Measurements from ENCODE around the gene HRAS. TPM values are rescaled to one million over a fixed set of nuclear protein-coding genes. Genes with fewer than 3 reads are reported as not detected.
"Not testable (repeated sequence)": the region's sequence is repeated elsewhere in the genome, so short reads cannot be mapped to it uniquely, and the experiment has no call there.

The HRAS gene
- total RNA-seq, 1 donor from 2014 or later, result 63.2 TPM

DNA sequence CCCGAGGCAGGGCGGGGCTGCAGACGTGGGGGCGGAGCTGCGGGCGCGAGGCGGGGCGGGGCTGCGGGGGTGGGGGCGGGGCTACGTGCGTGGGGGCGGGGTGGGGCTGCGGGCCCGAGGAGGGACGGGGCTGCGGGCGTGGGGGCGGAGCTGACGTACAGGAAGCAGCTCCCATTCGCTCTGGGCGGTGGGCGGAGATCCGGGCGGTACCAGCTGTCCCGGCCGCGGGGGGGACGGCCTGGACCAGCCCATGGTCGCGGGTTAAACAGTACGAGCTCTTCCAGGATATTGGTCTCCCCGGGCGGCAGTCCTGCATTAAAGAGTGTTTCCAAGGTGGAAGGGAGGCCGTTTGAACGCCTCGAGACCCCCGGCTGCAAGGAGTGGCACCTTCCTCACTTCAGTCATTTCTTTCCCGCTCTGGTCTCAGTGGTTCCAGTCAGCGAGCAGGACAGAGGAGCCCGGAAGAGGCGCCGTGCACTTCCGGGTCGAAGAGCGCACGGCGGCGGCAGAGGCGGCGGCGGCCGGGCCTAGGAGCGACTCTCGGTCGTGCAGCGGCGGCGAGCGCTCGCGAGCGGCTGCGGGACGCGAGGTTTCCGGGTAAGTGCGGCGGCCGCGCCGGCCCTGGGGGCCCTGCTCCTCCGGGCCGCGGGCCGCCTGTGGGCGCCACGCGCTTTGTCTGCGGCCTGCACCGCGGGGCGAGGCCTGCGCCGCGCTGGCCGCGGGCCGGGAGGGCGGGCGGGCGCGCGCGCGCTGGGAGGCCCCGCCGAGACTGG, 40.8 kb upstream of the HRAS start, which contains the start of gene PHRF1:
PHRF1 (plus strand) TSS at position 475 of the 773 bp plus-strand sequence. CDS start 5,043 bp downstream, outside the sequence.
- H3K27ac ChIP-seq (ENCODE audit: low read depth, low read length), result peak within 1 kb of the TSS; percentile 96
- H3K4me1 ChIP-seq (ENCODE audit: control insufficient read depth in 3 of 3, insufficient read depth in 3 of 3, low read length in 3 of 3), result peaks cover 51 to 59% (median 51%) of the 10 kb centered on the region in 3 donors
- H3K9me3 ChIP-seq (ENCODE audit: control insufficient read depth in 3 of 3, low read length in 3 of 3), result no peaks in the 10 kb centered on the region
- peak within 1 kb of the TSS; percentile 93 to 98 (median 94) for H3K4me3 ChIP-seq (ENCODE audit: low read length in 3 of 3)
- no peaks in the 10 kb centered on the region for H3K27me3 ChIP-seq (ENCODE audit: control insufficient read depth in 3 of 3, insufficient read depth in 3 of 3, low read length in 3 of 3)
- H3K36me3 ChIP-seq (ENCODE audit: control insufficient read depth in 3 of 3, insufficient read depth in 3 of 3, low read length in 3 of 3), result peaks cover 0 to 3% (median 2%) of the 10 kb centered on the region in 3 donors
- peak within 1 kb of the TSS; percentile 93 to 99 (median 98) for H3K9ac ChIP-seq (ENCODE audit: low read depth in 1 of 3, low read length in 3 of 3)

DNA sequence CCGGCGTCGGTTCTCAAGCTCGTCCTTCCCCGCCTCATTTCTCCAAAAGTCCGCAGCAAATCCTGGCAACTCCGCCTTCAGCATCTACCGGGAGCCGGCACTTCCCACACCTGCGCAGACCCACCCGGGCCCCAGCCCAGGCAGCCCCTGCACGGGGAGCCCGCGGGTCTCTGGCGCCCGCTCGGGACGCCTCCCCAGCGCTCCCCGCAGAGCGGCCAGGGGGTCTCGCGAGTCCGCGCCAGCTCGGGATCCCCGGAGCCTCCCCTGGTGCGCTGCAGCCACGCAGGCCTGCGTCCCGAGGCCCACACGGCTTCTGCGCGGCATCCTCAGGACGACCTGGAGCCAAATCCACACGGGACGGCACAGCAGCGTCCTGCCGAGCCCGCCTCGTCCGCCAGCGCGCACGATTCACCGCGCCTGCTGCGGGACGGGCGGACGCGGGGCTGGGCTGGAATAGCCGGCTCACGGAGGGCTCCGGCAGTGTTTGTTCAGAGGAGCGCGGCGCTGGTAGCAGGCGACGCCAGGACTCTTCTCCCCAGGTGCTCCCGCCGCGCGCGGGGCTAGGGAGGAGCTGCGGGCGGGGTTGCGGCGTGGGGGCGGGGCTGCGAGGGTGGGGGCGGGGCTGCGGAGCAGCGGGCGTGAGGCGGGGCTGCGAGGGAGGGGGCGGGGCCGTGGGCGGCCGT, 40.1 kb upstream of the HRAS start:
- H3K4me3 ChIP-seq (ENCODE audit: low read length in 3 of 3), result peak overlapping the region; percentile 51 to 88 (median 80)
- H3K27me3 ChIP-seq (ENCODE audit: control insufficient read depth in 3 of 3, insufficient read depth in 3 of 3, low read length in 3 of 3), result no peaks in the 10 kb centered on the region
- H3K4me1 ChIP-seq (ENCODE audit: control insufficient read depth in 3 of 3, insufficient read depth in 3 of 3, low read length in 3 of 3), result peaks cover 49 to 57% (median 49%) of the 10 kb centered on the region in 3 donors
- H3K9ac ChIP-seq (ENCODE audit: low read depth in 1 of 3, low read length in 3 of 3), result peak overlapping the region; percentile 61 to 83 (median 73)
- no peak overlapping the region for H3K27ac ChIP-seq (ENCODE audit: low read depth, low read length)
- peaks cover 0 to 3% (median 2%) of the 10 kb centered on the region in 3 donors for H3K36me3 ChIP-seq (ENCODE audit: control insufficient read depth in 3 of 3, insufficient read depth in 3 of 3, low read length in 3 of 3)
- H3K9me3 ChIP-seq (ENCODE audit: control insufficient read depth in 3 of 3, low read length in 3 of 3), result no peaks in the 10 kb centered on the region

DNA sequence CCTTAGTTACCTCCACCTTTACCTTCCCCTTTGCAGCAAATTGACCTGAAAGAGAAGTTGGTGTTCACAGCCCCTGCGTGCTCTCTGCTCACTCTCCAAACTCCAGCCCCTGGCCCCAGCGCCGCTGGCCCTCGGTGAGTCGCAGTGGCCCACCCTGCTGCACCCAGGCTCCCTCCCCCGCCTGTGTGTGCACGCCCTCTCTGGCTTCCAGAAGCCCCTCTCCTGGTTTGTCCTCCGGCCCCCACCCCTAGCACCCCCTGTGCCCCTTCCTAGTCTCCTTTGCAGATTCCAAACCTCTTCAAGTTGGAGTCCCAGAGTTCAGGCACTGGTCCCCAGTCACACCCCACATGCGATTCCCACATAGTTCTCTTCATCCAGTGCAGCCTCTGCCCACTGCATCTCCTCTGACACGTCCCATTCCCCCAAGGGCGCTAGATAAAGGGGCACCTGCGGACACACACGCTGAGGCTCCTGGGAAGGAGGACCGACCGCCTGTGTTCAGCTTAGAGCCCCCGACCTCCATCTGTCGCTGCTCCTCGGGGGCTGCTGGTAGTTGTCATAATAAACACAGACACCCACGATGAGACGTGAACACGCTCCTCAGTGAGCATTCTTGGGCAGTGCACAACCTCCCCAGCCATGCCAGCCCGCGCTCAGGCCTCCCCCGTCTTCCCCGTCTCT, 39.4 kb upstream of the HRAS start:
- H3K27me3 ChIP-seq (ENCODE audit: control insufficient read depth in 3 of 3, insufficient read depth in 3 of 3, low read length in 3 of 3), result no peaks in the 10 kb centered on the region
- H3K9ac ChIP-seq (ENCODE audit: low read depth in 1 of 3, low read length in 3 of 3), result peak overlapping the region in 2 of 3 donors; percentile 73 to 83
- no peaks in the 10 kb centered on the region for H3K9me3 ChIP-seq (ENCODE audit: control insufficient read depth in 3 of 3, low read length in 3 of 3)
- peaks cover 0 to 3% (median 2%) of the 10 kb centered on the region in 3 donors for H3K36me3 ChIP-seq (ENCODE audit: control insufficient read depth in 3 of 3, insufficient read depth in 3 of 3, low read length in 3 of 3)
- H3K4me1 ChIP-seq (ENCODE audit: control insufficient read depth in 3 of 3, insufficient read depth in 3 of 3, low read length in 3 of 3), result peaks cover 42 to 50% (median 43%) of the 10 kb centered on the region in 3 donors
- peak overlapping the region; percentile 51 to 88 (median 80) for H3K4me3 ChIP-seq (ENCODE audit: low read length in 3 of 3)
- H3K27ac ChIP-seq (ENCODE audit: low read depth, low read length), result no peak overlapping the region

DNA sequence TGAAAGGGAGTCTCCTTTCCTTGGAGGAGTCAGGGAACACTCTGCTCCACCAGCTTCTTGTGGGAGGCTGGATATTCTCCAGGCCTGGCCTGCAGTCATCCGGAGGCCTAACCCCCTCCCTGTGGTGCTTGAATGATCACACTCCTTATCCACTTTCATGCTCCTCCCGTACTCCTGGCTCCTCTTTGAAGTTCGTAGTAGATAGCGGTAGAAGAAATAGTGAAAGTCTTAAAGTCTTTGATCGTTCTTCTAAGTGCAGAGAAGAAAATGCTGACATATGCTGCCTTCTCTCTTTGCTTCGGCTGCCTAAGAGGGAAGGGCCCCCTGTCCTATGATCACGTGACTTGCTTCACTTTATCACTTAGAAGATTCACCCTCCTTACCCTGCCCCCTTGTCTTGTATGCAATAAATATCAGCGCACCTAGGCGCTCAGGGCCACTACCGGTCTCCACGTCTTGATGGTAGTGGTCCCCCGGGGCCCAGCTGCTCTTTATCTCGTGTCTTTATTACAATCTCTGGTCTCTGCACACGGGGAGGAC, 38.7 kb upstream of the HRAS start:
- H3K4me1 ChIP-seq (ENCODE audit: control insufficient read depth in 3 of 3, insufficient read depth in 3 of 3, low read length in 3 of 3), result peaks cover 40 to 48% (median 43%) of the 10 kb centered on the region in 3 donors
- not testable (repeated sequence) for H3K27ac ChIP-seq (ENCODE audit: low read depth, low read length); H3K4me3 ChIP-seq (ENCODE audit: low read length in 3 of 3)

DNA sequence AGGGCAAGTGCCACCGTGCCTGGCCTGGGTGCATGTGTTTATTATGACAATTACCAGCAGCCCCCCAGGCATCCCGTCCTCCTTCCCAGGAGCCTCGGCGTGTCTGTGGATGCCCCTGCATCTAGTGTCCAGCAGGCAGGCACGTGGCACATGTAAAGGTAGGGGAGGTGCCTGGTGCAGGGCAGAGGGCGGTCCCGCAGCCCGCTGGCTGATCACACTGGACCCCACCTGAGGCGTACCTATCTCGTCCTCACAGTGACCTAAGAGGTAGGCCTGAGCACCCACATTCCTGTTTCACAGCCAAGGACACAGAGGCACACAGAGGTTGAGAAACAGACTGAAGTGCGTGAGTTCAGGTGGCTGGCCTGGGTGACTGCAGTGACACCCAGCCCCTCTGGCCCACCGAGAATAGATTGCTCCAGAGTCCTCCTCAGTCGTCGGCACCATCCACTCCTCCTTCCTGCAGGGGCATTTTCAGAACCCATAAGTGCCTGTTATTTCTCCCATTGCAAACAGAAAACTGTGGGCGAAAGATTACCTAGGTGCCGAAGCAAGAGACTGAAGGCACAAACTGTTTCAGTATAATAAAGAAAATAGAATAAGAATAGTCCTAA, 37.9 kb upstream of the HRAS start:
- no peak overlapping the region for H3K27ac ChIP-seq (ENCODE audit: low read depth, low read length)
- no peaks in the 10 kb centered on the region for H3K9me3 ChIP-seq (ENCODE audit: control insufficient read depth in 3 of 3, low read length in 3 of 3)
- H3K36me3 ChIP-seq (ENCODE audit: control insufficient read depth in 3 of 3, insufficient read depth in 3 of 3, low read length in 3 of 3), result peaks cover 0 to 2% (median 0%) of the 10 kb centered on the region in 3 donors
- peaks cover 34 to 42% (median 37%) of the 10 kb centered on the region in 3 donors for H3K4me1 ChIP-seq (ENCODE audit: control insufficient read depth in 3 of 3, insufficient read depth in 3 of 3, low read length in 3 of 3)
- no peak overlapping the region for H3K9ac ChIP-seq (ENCODE audit: low read depth in 1 of 3, low read length in 3 of 3)
- no peak overlapping the region for H3K4me3 ChIP-seq (ENCODE audit: low read length in 3 of 3)
- H3K27me3 ChIP-seq (ENCODE audit: control insufficient read depth in 3 of 3, insufficient read depth in 3 of 3, low read length in 3 of 3), result no peaks in the 10 kb centered on the region

More for the DNA sequence above, 38.7 kb upstream of the HRAS start:
- not testable (repeated sequence) for H3K9ac ChIP-seq (ENCODE audit: low read depth in 1 of 3, low read length in 3 of 3); H3K27me3 ChIP-seq (ENCODE audit: control insufficient read depth in 3 of 3, insufficient read depth in 3 of 3, low read length in 3 of 3); H3K9me3 ChIP-seq (ENCODE audit: control insufficient read depth in 3 of 3, low read length in 3 of 3); H3K36me3 ChIP-seq (ENCODE audit: control insufficient read depth in 3 of 3, insufficient read depth in 3 of 3, low read length in 3 of 3)

DNA sequence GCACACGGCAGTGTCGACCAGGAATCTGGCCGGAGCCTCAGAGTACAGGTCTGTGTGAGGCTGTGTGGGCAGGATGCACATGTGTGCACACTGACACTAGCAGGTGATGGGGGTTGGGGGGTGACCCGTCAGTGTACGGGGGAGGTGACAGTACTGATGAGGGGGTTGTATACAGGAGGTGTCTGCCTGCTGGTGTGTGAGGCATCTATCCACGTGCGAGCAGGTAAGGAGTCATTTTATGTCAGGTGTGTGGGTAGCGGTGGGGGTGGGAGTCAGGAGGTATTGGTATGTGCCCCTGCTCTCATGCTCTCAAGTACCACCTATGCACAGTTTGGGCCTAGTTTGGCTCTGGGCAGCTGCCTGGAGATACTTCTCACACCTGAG, 36.4 kb upstream of the HRAS start:
- Histone ChIP-seq H3K36me3 (ENCODE audit: control insufficient read depth in 3 of 3, insufficient read depth in 3 of 3, low read length in 3 of 3) (no peaks in the 10 kb centered on the region), H3K9me3 (ENCODE audit: control insufficient read depth in 3 of 3, low read length in 3 of 3) (no peaks in the 10 kb centered on the region), H3K9ac (ENCODE audit: low read depth in 1 of 3, low read length in 3 of 3) (no peak overlapping the region), H3K27me3 (ENCODE audit: control insufficient read depth in 3 of 3, insufficient read depth in 3 of 3, low read length in 3 of 3) (no peaks in the 10 kb centered on the region), H3K27ac (ENCODE audit: low read depth, low read length) (no peak overlapping the region), H3K4me3 (ENCODE audit: low read length in 3 of 3) (no peak overlapping the region), H3K4me1 (ENCODE audit: control insufficient read depth in 3 of 3, insufficient read depth in 3 of 3, low read length in 3 of 3) (peaks cover 22 to 38% (median 27%) of the 10 kb centered on the region in 3 donors)

DNA sequence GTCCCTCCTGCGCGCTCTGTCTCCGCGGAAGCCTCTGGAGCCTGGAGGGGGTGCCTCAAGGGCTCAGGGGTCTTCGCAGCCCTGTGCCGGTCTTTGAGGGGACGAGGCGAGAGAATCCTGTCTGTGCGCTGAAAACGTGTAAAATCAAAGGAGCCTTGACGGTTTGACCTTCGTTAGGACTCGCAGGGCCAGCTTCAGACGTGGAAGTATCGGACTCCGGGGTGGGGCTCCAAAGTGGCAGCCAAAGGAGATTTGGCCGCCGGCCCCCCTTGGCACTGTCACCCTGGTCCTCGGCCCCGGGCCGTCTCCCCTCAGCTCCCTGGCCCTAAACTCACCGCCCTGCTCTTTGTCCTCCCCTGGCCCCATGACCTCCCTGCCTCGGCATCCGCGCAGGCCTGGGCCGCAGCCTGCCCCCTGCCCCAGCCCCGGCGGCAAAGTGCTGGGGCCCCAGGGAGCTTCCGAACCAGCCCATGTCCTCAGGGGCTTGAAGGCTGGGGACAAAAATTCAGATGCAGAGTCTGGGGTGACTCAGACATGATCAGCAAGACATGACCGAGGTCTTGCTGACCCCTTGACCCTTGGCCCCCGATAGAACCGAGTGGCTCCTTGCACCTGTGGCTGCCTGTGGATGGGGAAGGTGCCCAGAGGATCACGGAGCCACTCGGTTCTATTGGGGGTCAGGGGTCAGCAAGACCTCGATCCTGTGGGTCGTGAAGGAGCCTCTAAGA, 33.9 kb upstream of the HRAS start:
- peak overlapping the region; percentile 83 for H3K27ac ChIP-seq (ENCODE audit: low read depth, low read length)
- no peaks in the 10 kb centered on the region for H3K27me3 ChIP-seq (ENCODE audit: control insufficient read depth in 3 of 3, insufficient read depth in 3 of 3, low read length in 3 of 3)
- H3K4me1 ChIP-seq (ENCODE audit: control insufficient read depth in 3 of 3, insufficient read depth in 3 of 3, low read length in 3 of 3), result peaks cover 13 to 25% (median 19%) of the 10 kb centered on the region in 3 donors
- H3K36me3 ChIP-seq (ENCODE audit: control insufficient read depth in 3 of 3, insufficient read depth in 3 of 3, low read length in 3 of 3), result no peaks in the 10 kb centered on the region
- no peaks in the 10 kb centered on the region for H3K9me3 ChIP-seq (ENCODE audit: control insufficient read depth in 3 of 3, low read length in 3 of 3)
- H3K4me3 ChIP-seq (ENCODE audit: low read length in 3 of 3), result peak overlapping the region; percentile 56 to 78 (median 74)
- peak overlapping the region; percentile 76 to 93 (median 88) for H3K9ac ChIP-seq (ENCODE audit: low read depth in 1 of 3, low read length in 3 of 3)

DNA sequence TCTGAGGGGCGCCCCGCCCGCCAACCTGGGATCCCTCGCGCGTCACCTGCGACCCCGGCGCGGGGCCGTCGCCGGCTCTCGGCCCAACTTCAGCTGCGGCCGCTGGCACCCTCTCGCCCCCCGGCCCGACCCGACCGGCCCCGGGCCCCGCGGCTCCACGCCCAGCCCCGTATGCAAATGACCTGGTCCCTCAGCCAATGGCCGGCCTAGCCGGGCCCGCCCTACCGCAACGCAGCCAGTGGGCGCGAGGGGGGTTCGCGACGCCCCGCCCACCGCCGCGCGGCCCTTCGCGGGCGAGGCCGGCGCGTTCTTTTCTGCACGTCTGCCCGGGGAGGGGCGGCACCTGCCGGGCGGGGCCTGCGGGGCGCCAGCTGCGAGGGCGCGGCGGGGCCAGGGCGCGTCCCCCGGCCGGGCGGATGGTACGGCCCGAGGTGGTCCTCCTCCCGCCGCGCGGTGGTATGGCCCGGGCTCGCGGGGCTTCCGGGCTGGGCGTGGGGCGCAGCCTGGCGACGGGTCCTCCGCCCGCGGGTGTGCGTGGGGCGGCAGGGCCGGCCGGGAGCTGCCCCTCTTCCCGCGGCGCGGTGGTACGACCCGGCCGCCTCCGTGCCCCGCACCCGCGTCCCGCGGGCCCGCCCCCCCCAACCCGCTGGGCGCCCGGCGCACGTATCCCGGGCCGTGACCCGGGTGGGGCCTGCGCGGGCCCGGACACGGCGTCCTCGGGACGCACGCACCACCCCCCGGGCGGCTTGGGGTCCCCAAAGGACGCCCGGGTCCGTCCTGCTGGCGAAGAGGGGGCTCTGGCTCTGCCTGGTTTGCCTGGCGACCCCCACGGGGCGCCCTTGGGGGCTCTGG, 33.2 kb upstream of the HRAS start:
- no peaks in the 10 kb centered on the region for H3K36me3 ChIP-seq (ENCODE audit: control insufficient read depth in 3 of 3, insufficient read depth in 3 of 3, low read length in 3 of 3)
- peak overlapping the region; percentile 56 to 80 (median 78) for H3K4me3 ChIP-seq (ENCODE audit: low read length in 3 of 3)
- peak overlapping the region; percentile 83 for H3K27ac ChIP-seq (ENCODE audit: low read depth, low read length)
- H3K9me3 ChIP-seq (ENCODE audit: control insufficient read depth in 3 of 3, low read length in 3 of 3), result no peaks in the 10 kb centered on the region
- no peaks in the 10 kb centered on the region for H3K27me3 ChIP-seq (ENCODE audit: control insufficient read depth in 3 of 3, insufficient read depth in 3 of 3, low read length in 3 of 3)
- peaks cover 11 to 24% (median 19%) of the 10 kb centered on the region in 3 donors for H3K4me1 ChIP-seq (ENCODE audit: control insufficient read depth in 3 of 3, insufficient read depth in 3 of 3, low read length in 3 of 3)
- H3K9ac ChIP-seq (ENCODE audit: low read depth in 1 of 3, low read length in 3 of 3), result peak overlapping the region; percentile 76 to 93 (median 88)
